HepG2 (cell line): Measurements from ENCODE around the gene RBMS2. TPM values are rescaled to one million over a fixed set of nuclear protein-coding genes. Genes with fewer than 3 reads are reported as not detected.

Source experiments
- ATAC-seq: fragments of 200-7000 bp; cut with Tn5 transposase; 3 replicates; pipeline ENCODE4 v1.9.1; 2020; ENCODE audit warnings: mild to moderate bottlenecking, moderate library complexity
- BruUV-seq: library from RNA; stranded (reverse); fragments of 400-500 nt; replicated peaks from 2 replicates; lab custom pipeline; 2021; lab: Mats Ljungman, UMichigan
- CTCF ChIA-PET: fragments of 300-600 bp; formaldehyde crosslinking; extraction: SDS; loops from one replicate; lab custom pipeline; 2021; ENCODE audit warnings: low total read pairs, inconsistent platforms, low intra/inter-chr PET ratio; lab: Yijun Ruan, JAX
- POLR2A ChIA-PET: fragments of 350-600 bp; sonication (Branson Sonifier 250); formaldehyde crosslinking; loops from one replicate; lab custom pipeline; 2020; ENCODE audit warnings: antibody characterized with exemption, inconsistent platforms; lab: Yijun Ruan, JAX
- DNase-seq: peaks from one replicate; pipeline ENCODE4 v3.0.0-alpha.2; 2015; ENCODE audit warnings: low spot score
- FAIRE-seq: peaks from 3 replicates; lab custom pipeline; 2011; peaks lifted over from hg19 to GRCh38; lab: Jason Lieb, UNC
- H2AFZ ChIP-seq: one replicate; pipeline ENCODE4 v1.6.1; 2011; ENCODE audit warnings: low read length, inconsistent platforms
- H3K27ac ChIP-seq: fragments of 300-600 bp; 3 replicates; pipeline ENCODE4 v1.8.0; 2011; ENCODE audit warnings: mixed run types, mild to moderate bottlenecking, mixed read lengths, low read length, inconsistent platforms; ENCODE audit not compliant: insufficient read depth; ENCODE audit errors: extremely low read length
- H3K27me3 ChIP-seq, 2 experiments: fragments of 200-600 bp in 1 of 2; 2 replicates in 1 of 2; 3 replicates in 1 of 2; pipeline versions ENCODE4 v1.6.0 to v1.8.0; 2011; ENCODE audit warnings: low read length in 2 of 2, mild to moderate bottlenecking in 2 of 2, moderate library complexity in 2 of 2, inconsistent platforms in 1 of 2; ENCODE audit not compliant: insufficient read depth in 2 of 2, control insufficient read depth in 1 of 2
- H3K36me3 ChIP-seq, 2 experiments: fragments of 200-600 bp in 1 of 2; replicated peaks in 1 of 2; 2 replicates in 1 of 2; 3 replicates in 1 of 2; pipeline versions ENCODE4 v1.5.1 to v1.8.0; 2011; ENCODE audit warnings: low read length in 2 of 2, inconsistent platforms in 1 of 2; ENCODE audit not compliant: insufficient read depth in 2 of 2, control insufficient read depth in 1 of 2
- H3K4me1 ChIP-seq: 2 replicates; pipeline ENCODE4 v1.5.1; 2012; ENCODE audit warnings: low read length, inconsistent platforms; ENCODE audit not compliant: insufficient read depth
- H3K4me2 ChIP-seq: 2 replicates; pipeline ENCODE4 v1.6.0; 2011; ENCODE audit warnings: low read depth, low read length, inconsistent platforms
- H3K4me3 ChIP-seq, 3 experiments: fragments of 200-600 bp in 1 of 3; sonication (generic), shearing (Covaris generic) in 1 of 3; replicated peaks in 1 of 3; 2 replicates each; pipeline ENCODE4 v1.5.1; 2011 to 2016; ENCODE audit warnings: low read length in 3 of 3, inconsistent platforms in 2 of 3, low read depth in 2 of 3, mild to moderate bottlenecking in 2 of 3, control low read depth in 1 of 3, mixed read lengths in 1 of 3; ENCODE audit not compliant: insufficient read depth in 1 of 3
- H3K79me2 ChIP-seq: one replicate; pipeline ENCODE4 v1.6.1; 2011; ENCODE audit warnings: low read length, inconsistent platforms; ENCODE audit not compliant: insufficient read depth
- H3K9ac ChIP-seq: 2 replicates; pipeline ENCODE4 v1.6.0; 2011; ENCODE audit warnings: mild to moderate bottlenecking, low read depth, low read length, inconsistent platforms; ENCODE audit not compliant: insufficient read depth
- H3K9me3 ChIP-seq: 2 replicates; pipeline ENCODE4 v1.5.1; 2012; ENCODE audit warnings: mild to moderate bottlenecking, low read length
- H4K20me1 ChIP-seq: 2 replicates; pipeline ENCODE4 v1.6.0; 2011; ENCODE audit warnings: inconsistent platforms, mild to moderate bottlenecking, low read length, moderate library complexity; ENCODE audit not compliant: insufficient read depth
- ADNP ChIP-seq: sonication (generic); formaldehyde crosslinking; IDR thresholded peaks from 2 replicates; pipeline ENCODE4 v1.4.0; 2020; ENCODE audit warnings: missing genetic modification reagents
- BORCS8-MEF2B ChIP-seq: sonication (generic); formaldehyde crosslinking; IDR thresholded peaks from 2 replicates; pipeline ENCODE4 v1.8.0; 2022; ENCODE audit warnings: mild to moderate bottlenecking, missing genetic modification reagents
- GTF2F1 ChIP-seq: fragments of 150-350 bp; IDR thresholded peaks from 2 replicates; pipeline ENCODE4 v1.6.1; 2014; ENCODE audit warnings: low read length
- HIVEP1 ChIP-seq: sonication (generic); formaldehyde crosslinking; IDR thresholded peaks from 2 replicates; pipeline ENCODE4 v1.4.0; 2020; ENCODE audit warnings: mild to moderate bottlenecking, missing genetic modification reagents
- JUN ChIP-seq: sonication (generic); formaldehyde crosslinking; IDR thresholded peaks from 2 replicates; pipeline ENCODE4 v1.4.0; 2020; ENCODE audit warnings: mild to moderate bottlenecking, missing genetic modification reagents
- KDM1A ChIP-seq: IDR thresholded peaks from 2 replicates; pipeline ENCODE4 v1.6.1; 2016; ENCODE audit warnings: missing compliant biosample characterization
- MLLT10 ChIP-seq: sonication (generic); formaldehyde crosslinking; IDR thresholded peaks from 2 replicates; pipeline ENCODE4 v1.4.0; 2020; ENCODE audit warnings: missing genetic modification reagents
- NFYB ChIP-seq: sonication (generic); formaldehyde crosslinking; IDR thresholded peaks from 2 replicates; pipeline ENCODE4 v1.4.0; 2020; ENCODE audit warnings: missing genetic modification reagents
- PRPF4 ChIP-seq: fragments of 200-400 bp; formaldehyde crosslinking; IDR thresholded peaks from 2 replicates; pipeline ENCODE4 v1.6.1; 2016; ENCODE audit warnings: low read length, low read depth; ENCODE audit not compliant: poor library complexity, severe bottlenecking
- SRSF1 ChIP-seq: fragments of 200-400 bp; formaldehyde crosslinking; optimal IDR thresholded peaks from 2 replicates; pipeline ENCODE3; 2017; ENCODE audit warnings: mild to moderate bottlenecking, low read depth, low read length, moderate library complexity
- ZFP37 ChIP-seq: sonication (generic); formaldehyde crosslinking; IDR thresholded peaks from 2 replicates; pipeline ENCODE4 v1.4.0; 2020; ENCODE audit warnings: missing genetic modification reagents, borderline replicate concordance
- ZNF17 ChIP-seq: sonication (generic); formaldehyde crosslinking; IDR thresholded peaks from 2 replicates; pipeline ENCODE4 v1.5.0; 2020; ENCODE audit warnings: mild to moderate bottlenecking, missing genetic modification reagents
- ZNF232 ChIP-seq: sonication (generic); formaldehyde crosslinking; IDR thresholded peaks from 2 replicates; pipeline ENCODE4 v1.4.0; 2020; ENCODE audit warnings: missing genetic modification reagents, borderline replicate concordance
- ZNF235 ChIP-seq: sonication (generic); formaldehyde crosslinking; IDR thresholded peaks from 2 replicates; pipeline ENCODE4 v1.8.1; 2023; ENCODE audit warnings: mild to moderate bottlenecking, missing genetic modification reagents, borderline replicate concordance
- ZNF557 ChIP-seq: sonication (generic); formaldehyde crosslinking; IDR thresholded peaks from 2 replicates; pipeline ENCODE4 v1.4.0; 2020; ENCODE audit warnings: missing genetic modification reagents
- ZNF572 ChIP-seq: sonication (generic); formaldehyde crosslinking; IDR thresholded peaks from 2 replicates; pipeline ENCODE4 v1.5.1; 2020; ENCODE audit warnings: mild to moderate bottlenecking, missing genetic modification reagents
- ZNF660 ChIP-seq: sonication (generic); formaldehyde crosslinking; IDR thresholded peaks from 2 replicates; pipeline ENCODE4 v1.5.1; 2020; ENCODE audit warnings: mild to moderate bottlenecking, low read depth, missing genetic modification reagents, borderline replicate concordance
- ZNF746 ChIP-seq: sonication (generic); formaldehyde crosslinking; IDR thresholded peaks from 2 replicates; pipeline ENCODE4 v1.8.0; 2022; ENCODE audit warnings: mild to moderate bottlenecking, missing genetic modification reagents
- ZSCAN22 ChIP-seq: sonication (generic); formaldehyde crosslinking; IDR thresholded peaks from 2 replicates; pipeline ENCODE4 v1.4.0; 2020; ENCODE audit warnings: mild to moderate bottlenecking, missing genetic modification reagents
- ZSCAN30 ChIP-seq: sonication (generic); formaldehyde crosslinking; IDR thresholded peaks from 2 replicates; pipeline ENCODE4 v1.5.0; 2020; ENCODE audit warnings: mild to moderate bottlenecking, missing genetic modification reagents
- WGBS: methylation state at CpG from one replicate; pipeline ENCODE4 v1.1.6; 2017; ENCODE audit warnings: low lambda C conversion rate; 5-methylcytosine and 5-hydroxymethylcytosine counted together
- in situ Hi-C: cut with HindIII; loops from 2 replicates; pipeline ENCODE4 v1.10.0; 2017; ENCODE audit warnings: low pct_unique_long_range_greater_than_20kb; ENCODE audit not compliant: extremely low pct_ligation_motif_present
- intact Hi-C: fragments of 100-400 bp; cut with micrococcal nuclease; formaldehyde crosslinking; loops from one replicate; pipeline ENCODE4 v1.10.0; 2022; ENCODE audit not compliant: unreplicated experiment
- polyA plus RNA-seq, 8 experiments: library from polyadenylated mRNA; depleted of rRNA in 3 of 8; stranded (reverse) in 7 of 8; unstranded in 1 of 8; fragments of >200 nt; fragmentation: Illumina TruSeq in 4 of 8; extraction: Trizol in 4 of 8; gene quantifications; 2 replicates each; pipeline versions ENCODE4 v1.2.1 to v1.2.3, GENCODE V29; 2011 to 2016; ENCODE audit warnings: low read depth in 4 of 8, missing spikeins in 1 of 8, mixed read lengths in 1 of 8; ENCODE audit not compliant: insufficient read depth in 1 of 8
- total RNA-seq, 5 experiments: library from RNA; depleted of rRNA; stranded (reverse); fragments of >200 nt; fragmentation: Illumina TruSeq; extraction: Trizol; gene quantifications; 2 replicates each; pipeline ENCODE4 v1.2.3, GENCODE V29; 2016; ENCODE audit warnings: low read depth in 1 of 5
- TF ChIP-seq, protein P1 (sequence below): IDR thresholded peaks from 2 replicates; pipeline ENCODE4 v1.6.1; 2016; ENCODE audit warnings: missing compliant biosample characterization, missing genetic modification reagents, borderline replicate concordance
- TF ChIP-seq, protein P2 (sequence below): fragments of 450-650 bp; IDR thresholded peaks from 2 replicates; pipeline ENCODE4 v1.6.1; 2017
- TF ChIP-seq, protein P3 (sequence below): sonication (generic); formaldehyde crosslinking; IDR thresholded peaks from 2 replicates; pipeline ENCODE4 v1.8.0; 2022; ENCODE audit warnings: mild to moderate bottlenecking, missing genetic modification reagents
- TF ChIP-seq, protein P4 (sequence below): sonication (generic); formaldehyde crosslinking; IDR thresholded peaks from 2 replicates; pipeline ENCODE4 v1.8.0; 2022; ENCODE audit warnings: mild to moderate bottlenecking, missing genetic modification reagents, moderate library complexity

The RBMS2 gene
- total and polyA plus RNA-seq, 2 of the 13 experiments (the other 11 are each of a cell fraction or from before 2014, with no cell fraction given) = 0.53 to 7.4 TPM

DNA sequence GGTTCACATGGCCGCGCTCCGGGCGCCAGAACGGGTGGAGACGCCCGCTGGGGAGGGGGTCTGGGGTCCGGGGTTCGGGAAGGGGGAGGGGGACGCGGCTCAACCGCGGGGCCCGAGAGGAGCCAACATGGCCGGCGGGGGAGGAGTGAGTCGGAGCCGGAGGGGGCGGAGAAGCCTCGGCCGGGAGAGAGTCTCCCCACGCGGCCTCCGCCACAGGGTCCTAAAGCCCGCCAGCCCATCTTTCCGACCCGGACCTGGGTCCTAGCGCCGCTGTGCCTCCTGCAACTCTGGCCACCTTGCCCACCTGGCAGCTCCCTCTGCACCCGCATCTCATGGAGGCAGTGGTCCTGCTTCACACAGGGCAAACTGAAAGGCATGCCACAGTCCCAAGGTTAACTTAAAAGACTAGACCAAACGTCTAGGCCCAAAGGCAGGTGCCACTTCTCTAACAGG is 108.6 kb downstream of the RBMS2 start, which contains the start of gene BAZ2A:
Gene BAZ2A, minus strand, starts transcription at position 147 of the 453 bp plus-strand sequence. CDS start 12,796 bp downstream, outside the sequence.
- Histone ChIP-seq H3K4me3 (peak within 1 kb of the TSS; percentile 98 to 100 (median 99)), H3K79me2 (peaks cover 68% of the 10 kb centered on the region), H3K27ac (peak within 1 kb of the TSS; percentile 74), H2AFZ (no peak within 1 kb of the TSS), H3K9me3 (no peaks in the 10 kb centered on the region), H3K9ac (peak within 1 kb of the TSS; percentile 92), H3K27me3 (no peaks in the 10 kb centered on the region; a peak in 1 of 5 replicates), H3K4me2 (peak within 1 kb of the TSS; percentile 84), H4K20me1 (peaks cover 10% of the 10 kb centered on the region), H3K36me3 (peaks cover 0 to 7% of the 10 kb centered on the region in 2 experiments; a peak in 1 of 5 replicates), H3K4me1 (peaks cover 68% of the 10 kb centered on the region)
- peak; percentile 64 for DNase-seq
- CTCF ChIA-PET = no interaction called here
- 4% methylated on average over 22 of the region's 31 CpGs for WGBS
- ATAC-seq = peak; percentile 78
- in situ Hi-C loops = no loop called here
- no peak for FAIRE-seq
- intact Hi-C loops = no loop called here
- no TSS peak for BruUV-seq
- POLR2A ChIA-PET = interaction anchor here (0.6 to 1.0 kb wide), 3 partner anchors 15 to 112 kb away, joined by 3 to 4 read pairs (median 3); partner anchors contain the start of gene ATP5F1B
- TF ChIP-seq, protein P1, sequence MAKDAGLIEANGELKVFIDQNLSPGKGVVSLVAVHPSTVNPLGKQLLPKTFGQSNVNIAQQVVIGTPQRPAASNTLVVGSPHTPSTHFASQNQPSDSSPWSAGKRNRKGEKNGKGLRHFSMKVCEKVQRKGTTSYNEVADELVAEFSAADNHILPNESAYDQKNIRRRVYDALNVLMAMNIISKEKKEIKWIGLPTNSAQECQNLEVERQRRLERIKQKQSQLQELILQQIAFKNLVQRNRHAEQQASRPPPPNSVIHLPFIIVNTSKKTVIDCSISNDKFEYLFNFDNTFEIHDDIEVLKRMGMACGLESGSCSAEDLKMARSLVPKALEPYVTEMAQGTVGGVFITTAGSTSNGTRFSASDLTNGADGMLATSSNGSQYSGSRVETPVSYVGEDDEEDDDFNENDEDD (CRISPR knock-in tag) = peak; percentile 31; the same call in 1 of the 2 replicates
- 0 out of 2 replicates have a peak, but pooled peaks have one; percentile 19 for TF ChIP-seq KDM1A (CRISPR knock-in tag)
- no peak for TF ChIP-seq GTF2F1
- TF ChIP-seq HIVEP1 (CRISPR knock-in tag) = no peak
- TF ChIP-seq PRPF4 = no peak
- TF ChIP-seq ZNF746 (CRISPR knock-in tag) = no peak
- TF ChIP-seq SRSF1 = no peak
- TF ChIP-seq, protein P2, sequence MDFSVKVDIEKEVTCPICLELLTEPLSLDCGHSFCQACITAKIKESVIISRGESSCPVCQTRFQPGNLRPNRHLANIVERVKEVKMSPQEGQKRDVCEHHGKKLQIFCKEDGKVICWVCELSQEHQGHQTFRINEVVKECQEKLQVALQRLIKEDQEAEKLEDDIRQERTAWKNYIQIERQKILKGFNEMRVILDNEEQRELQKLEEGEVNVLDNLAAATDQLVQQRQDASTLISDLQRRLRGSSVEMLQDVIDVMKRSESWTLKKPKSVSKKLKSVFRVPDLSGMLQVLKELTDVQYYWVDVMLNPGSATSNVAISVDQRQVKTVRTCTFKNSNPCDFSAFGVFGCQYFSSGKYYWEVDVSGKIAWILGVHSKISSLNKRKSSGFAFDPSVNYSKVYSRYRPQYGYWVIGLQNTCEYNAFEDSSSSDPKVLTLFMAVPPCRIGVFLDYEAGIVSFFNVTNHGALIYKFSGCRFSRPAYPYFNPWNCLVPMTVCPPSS = no peak
- TF ChIP-seq BORCS8-MEF2B (CRISPR knock-in tag) = no peak
- TF ChIP-seq NFYB = no peak; the same call in 1 of the 2 replicates
- TF ChIP-seq ZNF17 (CRISPR knock-in tag) = no peak
- TF ChIP-seq JUN (CRISPR knock-in tag) = no peak
- TF ChIP-seq ZNF232 (CRISPR knock-in tag) = no peak
- no peak for TF ChIP-seq ZNF235 (CRISPR knock-in tag)
- TF ChIP-seq ZNF557 (CRISPR knock-in tag) = no peak
- TF ChIP-seq ZNF660 (CRISPR knock-in tag) = no peak
- no peak for TF ChIP-seq ZNF572 (CRISPR knock-in tag)
- TF ChIP-seq, protein P3, sequence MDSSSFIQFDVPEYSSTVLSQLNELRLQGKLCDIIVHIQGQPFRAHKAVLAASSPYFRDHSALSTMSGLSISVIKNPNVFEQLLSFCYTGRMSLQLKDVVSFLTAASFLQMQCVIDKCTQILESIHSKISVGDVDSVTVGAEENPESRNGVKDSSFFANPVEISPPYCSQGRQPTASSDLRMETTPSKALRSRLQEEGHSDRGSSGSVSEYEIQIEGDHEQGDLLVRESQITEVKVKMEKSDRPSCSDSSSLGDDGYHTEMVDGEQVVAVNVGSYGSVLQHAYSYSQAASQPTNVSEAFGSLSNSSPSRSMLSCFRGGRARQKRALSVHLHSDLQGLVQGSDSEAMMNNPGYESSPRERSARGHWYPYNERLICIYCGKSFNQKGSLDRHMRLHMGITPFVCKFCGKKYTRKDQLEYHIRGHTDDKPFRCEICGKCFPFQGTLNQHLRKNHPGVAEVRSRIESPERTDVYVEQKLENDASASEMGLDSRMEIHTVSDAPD (CRISPR knock-in tag) = no peak
- no peak for TF ChIP-seq ZFP37 (CRISPR knock-in tag)
- TF ChIP-seq ZSCAN22 (CRISPR knock-in tag) = no peak
- TF ChIP-seq ADNP (CRISPR knock-in tag) = no peak
- TF ChIP-seq MLLT10 = no peak
- no peak for TF ChIP-seq ZSCAN30 (CRISPR knock-in tag)
- TF ChIP-seq, protein P4, sequence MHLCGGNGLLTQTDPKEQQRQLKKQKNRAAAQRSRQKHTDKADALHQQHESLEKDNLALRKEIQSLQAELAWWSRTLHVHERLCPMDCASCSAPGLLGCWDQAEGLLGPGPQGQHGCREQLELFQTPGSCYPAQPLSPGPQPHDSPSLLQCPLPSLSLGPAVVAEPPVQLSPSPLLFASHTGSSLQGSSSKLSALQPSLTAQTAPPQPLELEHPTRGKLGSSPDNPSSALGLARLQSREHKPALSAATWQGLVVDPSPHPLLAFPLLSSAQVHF = no peak
